GM19193 (cell line): ENCODE data around the gene AXDND1.

Experiments
- POLR2A ChIP-seq: IDR thresholded peaks from 4 replicates; pipeline ENCODE4 v1.6.1; 2011; ENCODE audit not compliant: insufficient read depth, insufficient read length; ENCODE audit errors: extremely low read depth

The AXDND1 gene

DNA sequence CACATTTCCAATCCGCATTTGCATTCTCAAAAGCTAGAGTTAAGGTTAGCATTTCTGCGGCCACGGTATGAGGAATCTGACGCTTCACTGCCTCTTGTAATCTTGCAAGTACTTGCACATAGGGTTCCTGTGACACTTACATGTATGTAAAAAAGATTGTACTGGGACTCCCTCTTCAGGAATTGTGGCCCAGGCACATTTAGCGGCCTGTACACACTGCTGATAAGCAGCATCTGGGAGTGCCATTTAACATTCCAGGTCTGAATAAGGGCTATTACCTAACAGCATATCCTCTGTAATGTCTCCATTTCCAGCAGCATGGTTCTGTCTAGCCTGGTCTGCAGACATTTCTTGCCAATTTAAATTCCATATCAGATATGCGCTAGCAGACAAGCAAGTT lies 75.7 kb downstream of the AXDND1 start:
- TF ChIP-seq POLR2A, result no peak

DNA sequence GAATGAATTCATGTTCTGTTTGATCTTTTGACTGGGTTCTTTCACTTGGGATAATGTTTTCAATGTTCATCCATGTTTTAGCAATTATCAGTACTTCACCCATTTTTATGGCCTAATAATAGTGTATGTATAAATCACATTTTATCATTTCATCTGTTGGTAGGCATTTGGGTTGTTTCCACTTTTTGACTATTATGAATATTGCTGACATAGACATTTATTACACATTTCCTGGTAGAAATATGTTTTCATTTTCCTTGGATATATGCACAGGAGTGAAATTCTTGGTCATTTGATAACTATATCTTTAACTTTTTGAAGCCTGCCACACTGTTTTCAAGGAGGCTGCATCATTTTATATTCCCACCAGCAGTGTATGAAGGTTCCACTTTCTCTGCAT lies 79.8 kb downstream of the AXDND1 start:
- TF ChIP-seq POLR2A, result no peak

DNA sequence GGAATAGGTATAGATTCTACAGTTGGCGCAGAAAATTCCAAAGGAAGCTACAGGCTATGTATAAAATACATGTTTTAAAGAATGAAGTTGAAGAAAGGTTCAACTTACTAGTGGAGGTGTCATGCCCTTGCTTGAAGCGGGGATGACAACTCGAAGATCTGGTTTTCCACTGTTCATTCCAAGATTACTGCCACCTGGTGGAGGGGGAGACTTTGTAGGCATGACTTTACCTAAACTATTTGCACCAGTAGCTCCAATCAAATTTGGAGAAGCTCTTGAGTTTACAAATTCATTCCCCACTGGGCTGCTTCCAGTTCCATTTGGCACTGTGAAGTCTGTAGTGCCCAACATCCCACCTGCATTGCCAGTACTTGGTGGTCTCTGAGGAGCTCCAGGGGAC lies 81.7 kb downstream of the AXDND1 start:
- no peak for TF ChIP-seq POLR2A

DNA sequence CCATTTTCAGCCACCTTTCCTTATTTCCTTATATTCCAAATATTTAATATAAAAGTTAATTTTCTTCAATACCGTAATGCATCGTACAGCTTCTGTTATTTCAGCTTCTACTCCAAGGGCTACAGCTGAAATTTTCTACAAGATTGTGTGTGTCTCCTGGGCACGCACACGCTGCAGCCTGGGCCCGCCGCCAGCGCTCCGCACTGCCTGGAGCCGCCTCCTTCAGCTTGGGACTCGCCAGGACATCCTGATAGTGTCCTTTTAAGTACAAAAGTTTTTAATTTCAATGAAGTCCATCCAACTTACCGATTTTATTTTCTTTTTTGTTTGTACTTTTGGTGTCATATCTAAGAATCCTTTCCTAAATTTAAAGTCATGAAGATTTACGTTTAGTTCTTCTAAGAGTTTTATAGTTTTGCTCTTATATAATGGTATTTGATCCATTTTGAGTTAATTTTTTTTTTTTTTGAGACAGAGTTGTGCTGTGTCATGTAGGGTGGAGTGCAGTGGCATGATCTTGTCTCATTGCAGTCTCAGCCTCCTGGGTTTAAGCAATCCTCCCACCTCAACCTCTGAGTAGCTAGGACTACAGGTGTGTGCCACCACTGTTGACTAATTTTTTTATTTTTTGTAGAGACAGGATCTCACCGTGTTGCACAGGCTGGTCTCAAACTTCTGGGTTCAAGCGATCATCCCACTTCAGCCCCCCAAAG lies 82.8 kb downstream of the AXDND1 start:
- TF ChIP-seq POLR2A, result no peak

DNA sequence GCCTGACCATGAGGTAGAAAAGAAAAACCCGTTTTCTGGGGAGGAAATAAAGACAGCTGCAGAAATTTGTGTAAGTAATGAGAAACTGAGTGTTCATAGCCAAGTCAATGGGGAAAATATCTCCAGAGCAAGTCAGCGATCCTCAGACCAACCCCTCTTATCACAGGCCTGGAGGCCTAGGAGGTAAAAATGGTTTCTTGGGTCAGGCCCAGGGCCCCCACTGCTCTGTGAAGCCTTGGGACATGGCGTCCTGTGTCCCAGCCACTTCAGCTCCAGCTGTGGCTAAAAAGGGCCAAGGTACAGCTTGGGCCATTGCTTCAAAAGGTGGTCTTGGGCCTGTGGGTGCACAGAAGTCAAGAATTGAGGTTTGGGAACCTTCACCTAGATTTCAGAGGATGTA lies 108.9 kb downstream of the AXDND1 start:
- no peak for TF ChIP-seq POLR2A

DNA sequence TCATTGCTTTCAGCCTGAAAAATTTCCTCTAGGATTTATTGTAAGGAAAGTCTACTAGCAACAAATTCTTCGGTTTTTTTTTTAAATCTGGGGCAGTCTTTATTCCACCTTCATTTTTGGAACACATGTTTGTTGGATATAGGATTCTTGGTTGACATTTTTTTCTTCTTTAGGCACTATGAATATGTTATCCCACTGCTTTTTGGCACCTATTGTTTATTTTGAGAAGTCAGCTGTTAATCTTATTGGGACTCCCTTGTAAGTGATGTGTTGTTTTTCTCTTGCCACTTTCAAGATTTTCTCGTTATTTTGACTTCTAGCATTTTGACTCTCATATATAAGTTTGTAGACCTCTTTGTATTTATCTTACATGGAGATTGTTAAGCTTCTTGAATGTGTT lies 110.7 kb downstream of the AXDND1 start:
- TF ChIP-seq POLR2A, result no peak

DNA sequence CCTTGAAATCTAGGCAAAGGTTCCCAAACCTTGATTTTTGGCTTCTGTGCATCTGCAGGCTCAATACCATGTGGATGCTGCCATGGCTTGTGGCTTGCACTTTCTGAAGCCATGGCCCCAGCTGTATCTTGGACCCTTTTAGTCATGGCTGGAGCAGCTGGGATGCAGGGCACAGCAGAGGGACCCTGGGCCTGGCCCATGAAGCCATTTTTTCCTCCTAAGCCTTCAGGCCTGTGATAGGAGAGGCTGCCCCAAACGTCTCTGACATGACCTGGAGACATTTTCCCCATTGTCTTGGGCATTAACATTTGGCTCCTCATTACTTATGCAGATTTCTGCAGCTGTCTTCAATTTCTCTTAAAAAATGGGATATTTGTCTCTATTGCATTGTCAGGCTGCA lies 112.6 kb downstream of the AXDND1 start:
- TF ChIP-seq POLR2A, result no peak

DNA sequence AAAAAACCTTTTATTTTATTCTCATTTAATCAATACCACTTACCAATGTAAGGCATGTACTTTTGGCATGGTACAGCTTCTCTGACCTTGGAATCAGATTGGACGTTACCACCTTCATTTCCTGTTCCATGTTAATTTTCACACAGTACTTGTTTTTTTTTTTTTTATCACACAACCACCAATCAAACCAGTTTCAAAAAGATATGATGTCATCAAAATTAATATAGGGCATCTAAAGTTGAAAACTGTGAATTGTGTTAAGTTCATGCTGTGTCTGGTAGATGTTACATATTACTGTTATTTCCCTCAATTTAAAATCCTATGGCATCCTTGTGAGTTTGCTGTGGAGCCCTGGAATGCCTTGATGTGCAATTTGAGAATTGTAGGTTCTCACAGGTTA lies 124.8 kb downstream of the AXDND1 start:
- TF ChIP-seq POLR2A, result no peak

DNA sequence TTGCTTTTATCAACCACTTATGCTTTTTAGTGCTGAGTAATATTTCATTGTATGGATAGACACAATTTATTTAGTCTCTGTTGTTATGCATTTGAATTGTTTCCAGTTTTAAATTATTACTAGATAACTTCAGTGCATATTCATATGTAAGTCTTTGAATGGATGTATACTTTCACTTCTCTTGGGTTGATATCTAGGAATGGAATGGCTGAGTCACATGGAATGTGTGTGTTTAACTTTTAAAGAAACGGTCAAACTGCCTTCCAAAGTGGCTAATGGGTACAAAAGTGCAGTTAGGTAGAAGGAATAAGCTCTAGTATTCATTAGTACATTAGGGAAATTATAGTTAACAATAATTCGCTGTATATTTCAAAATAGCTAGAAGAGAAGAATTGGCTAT lies 127.6 kb downstream of the AXDND1 start:
- TF ChIP-seq POLR2A, result no peak

DNA sequence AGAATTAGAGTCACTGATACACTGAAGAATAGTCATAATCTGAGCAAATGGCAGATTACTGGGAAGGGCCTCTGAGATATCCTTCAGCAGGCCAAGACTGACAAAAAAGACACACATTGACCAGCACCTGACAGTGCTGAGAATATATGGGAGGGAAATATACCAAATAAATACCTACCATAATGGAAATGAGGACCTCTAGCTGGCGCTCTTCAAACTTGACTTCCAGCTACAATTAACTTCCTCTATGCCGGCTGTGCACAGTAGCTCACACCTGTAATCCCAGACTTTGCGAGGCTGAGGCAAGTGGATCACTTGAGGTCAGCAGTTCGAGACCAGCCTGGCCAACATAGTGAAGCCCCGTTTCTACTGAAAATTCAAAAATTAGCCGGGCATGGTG lies 140.4 kb downstream of the AXDND1 start:
- TF ChIP-seq POLR2A, result no peak

DNA sequence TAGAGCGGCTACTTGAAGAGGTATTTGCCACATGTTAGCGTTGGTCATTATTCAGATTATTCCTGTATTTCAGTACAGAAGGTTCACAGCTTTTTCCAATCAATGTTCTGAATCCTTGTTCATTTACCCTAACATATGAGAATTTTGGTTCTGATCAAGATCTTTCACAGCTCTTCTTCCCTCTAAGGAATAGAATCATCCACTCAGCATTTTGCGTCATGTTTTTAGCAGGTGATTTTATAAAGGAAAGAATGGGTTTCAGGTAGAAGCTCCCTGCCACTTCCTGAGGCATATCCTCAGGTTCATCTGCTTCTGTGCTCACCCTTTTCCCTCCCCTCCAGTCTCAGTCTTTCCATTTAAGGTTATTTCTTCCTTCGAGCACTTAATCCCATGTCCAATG lies 143.6 kb downstream of the AXDND1 start:
- TF ChIP-seq POLR2A, result no peak

DNA sequence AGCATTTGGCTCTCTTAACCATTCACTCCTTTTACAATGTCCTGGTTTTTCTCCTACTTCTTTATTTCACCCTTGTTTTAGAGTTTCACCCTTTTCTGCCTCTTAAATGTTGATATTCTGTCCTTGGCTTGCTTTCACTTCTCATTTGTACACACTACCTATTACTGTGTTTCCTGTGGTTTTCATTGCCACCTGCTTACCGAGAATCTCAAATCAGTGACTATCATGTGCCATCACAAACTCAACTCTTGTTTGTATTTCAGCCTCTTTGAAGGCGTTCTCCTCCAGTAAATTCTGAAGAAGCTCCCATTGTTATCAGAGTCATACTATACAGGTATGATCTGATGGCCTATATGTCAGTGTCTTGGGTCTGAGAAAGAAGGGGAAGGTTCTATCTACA lies 144.3 kb downstream of the AXDND1 start:
- no peak for TF ChIP-seq POLR2A

DNA sequence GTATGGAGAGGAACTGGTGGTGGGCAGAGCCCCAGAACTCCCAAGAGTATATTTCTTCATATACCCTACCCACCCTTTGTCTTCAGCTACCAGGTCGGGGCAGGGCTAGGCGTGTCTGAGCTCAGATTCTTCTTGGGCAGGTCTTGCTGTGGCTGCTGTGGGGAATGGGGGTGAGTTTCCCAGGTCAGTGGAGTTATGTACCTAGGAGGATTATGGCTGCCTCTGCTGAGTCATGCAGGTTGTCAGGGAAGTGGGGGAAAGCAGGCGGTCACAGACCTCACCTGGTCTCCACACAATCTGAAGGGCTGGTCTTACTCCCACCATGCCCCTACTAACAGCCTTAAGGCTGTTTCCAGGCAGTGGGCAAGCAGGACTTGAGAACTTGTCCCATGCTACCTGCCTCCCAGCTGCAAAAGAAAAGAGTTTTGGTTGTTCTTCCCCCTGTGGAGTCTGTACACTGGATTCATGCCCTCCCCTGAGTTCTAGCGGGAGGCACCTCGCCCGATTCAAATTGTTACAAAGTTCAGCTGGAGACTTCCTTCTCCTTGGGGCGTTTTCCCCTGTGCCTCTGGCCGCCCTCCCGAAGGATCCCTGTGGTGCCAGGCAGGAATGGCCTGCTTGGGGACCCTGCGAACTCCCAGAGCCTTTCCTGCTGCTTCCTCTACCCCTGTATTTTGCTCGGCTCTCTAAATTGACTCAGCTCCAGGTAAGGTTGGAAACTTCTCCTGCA lies 151.4 kb downstream of the AXDND1 start:
- TF ChIP-seq POLR2A, result no peak

DNA sequence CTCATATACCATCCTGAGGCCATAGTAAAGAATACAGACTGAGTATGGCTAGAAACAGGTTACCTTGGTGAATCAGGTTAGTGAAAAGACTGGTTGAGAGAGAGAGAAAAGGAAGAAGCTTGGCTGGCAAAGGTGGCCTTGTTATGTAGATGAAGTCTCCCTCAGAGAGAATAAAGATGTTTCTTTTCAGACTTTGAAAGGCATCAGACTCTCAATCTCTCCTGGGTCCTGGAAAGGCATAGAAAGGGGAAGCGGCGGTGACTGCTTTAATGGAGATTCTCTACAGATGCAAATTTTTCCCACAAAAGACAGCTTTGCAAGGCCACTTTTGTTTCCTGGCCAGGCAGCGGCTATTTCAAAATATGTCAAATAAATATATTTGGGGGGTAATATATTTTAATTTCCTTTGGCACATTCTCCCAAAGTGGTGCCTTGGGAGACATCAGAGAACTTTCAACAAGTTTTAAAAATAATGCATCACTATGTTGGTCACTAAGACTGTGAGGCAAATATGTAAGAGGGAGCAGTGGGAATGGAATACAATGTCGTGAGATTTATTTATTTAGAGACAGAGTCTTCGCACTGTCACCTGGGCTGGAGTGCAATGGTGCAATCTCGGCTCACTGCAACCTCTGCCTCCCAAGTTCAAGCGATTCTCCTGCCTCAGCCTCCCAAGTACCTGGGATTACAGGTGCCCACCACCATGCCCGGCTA lies 163.9 kb downstream of the AXDND1 start:
- TF ChIP-seq POLR2A, result no peak

DNA sequence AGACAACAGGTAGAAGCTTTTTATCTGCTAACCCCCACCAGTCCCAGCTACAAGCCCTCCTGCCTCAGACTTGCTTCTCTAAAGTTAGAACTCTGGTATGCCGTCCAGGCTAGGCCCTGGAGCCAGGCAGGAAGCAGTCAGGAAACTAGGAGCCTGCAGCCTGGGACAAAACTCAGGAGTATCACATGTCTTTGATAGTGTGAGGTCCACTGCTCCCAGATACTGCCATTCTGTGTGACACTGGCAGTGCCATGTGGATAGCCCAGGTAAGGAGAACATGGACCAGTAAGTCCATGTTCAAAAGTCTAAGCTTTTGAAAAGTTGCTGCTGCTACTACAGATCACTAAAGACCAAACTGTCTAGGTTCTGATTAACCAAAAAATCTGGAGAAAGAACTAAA lies 164.6 kb downstream of the AXDND1 start:
- TF ChIP-seq POLR2A, result no peak

DNA sequence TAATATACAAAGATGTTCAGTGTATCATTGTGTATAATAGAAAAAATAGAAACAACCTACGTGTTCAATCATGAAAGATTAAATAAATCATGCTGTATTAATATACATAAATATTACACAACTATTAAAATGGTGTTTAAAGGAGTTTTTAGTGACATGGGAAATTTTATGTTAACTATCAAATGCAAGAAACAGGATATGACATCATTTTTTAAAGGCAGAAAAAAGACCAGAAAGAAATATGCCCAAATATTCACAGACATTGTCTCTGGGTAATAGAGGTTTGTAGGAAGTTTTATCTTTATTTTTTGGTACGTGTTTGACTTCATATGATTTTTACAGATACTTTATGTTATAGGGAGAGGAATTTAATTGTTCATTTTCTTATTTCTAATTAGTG lies 176.0 kb downstream of the AXDND1 start:
- no peak for TF ChIP-seq POLR2A
